ENCODE results near the gene DVL1. TPM values are rescaled to one million over a fixed set of nuclear protein-coding genes. Genes with fewer than 3 reads are reported as not detected.
A peak's percentile ranks its signal among the peaks of the same experiment; 100 is the strongest.

Gene DVL1
- total and polyA plus RNA-seq, 4 experiments from 2014 or later = 0.19 to 44.6 (median 22.8) TPM

- Histone ChIP-seq H3K27ac (ENCODE audit: low read depth, low read length) (no peak overlapping the region), H3K36me3 (ENCODE audit: insufficient read depth, low read length) (no peaks in the 10 kb centered on the region), H3K4me3 (ENCODE audit: low read length in 2 of 2) (no peak overlapping the region), H3K9me3 (ENCODE audit: control insufficient read depth in 1 of 2, low read length in 2 of 2) (no peaks in the 10 kb centered on the region), H3K4me1 (ENCODE audit: insufficient read depth, low read length) (peaks cover 14% of the 10 kb centered on the region), H3K27me3 (ENCODE audit: insufficient read depth, low read length) (no peaks in the 10 kb centered on the region)
- H3K4me3 Mint-ChIP-seq = no peak overlapping the region
- no peaks in the 10 kb centered on the region for H3K9me3 Mint-ChIP-seq
- H3K27me3 Mint-ChIP-seq = no peaks in the 10 kb centered on the region
- POLR2A ChIA-PET (ENCODE audit: partially characterized antibody) = interaction anchor here (1.3 kb wide), 1 partner anchor 29 kb away, joined by 5 read pairs; the partner anchor contains the start of gene AURKAIP1
- no peak overlapping the region for H3K27ac Mint-ChIP-seq
- intact Hi-C loops (cut with micrococcal nuclease) = no loop called here
- H3K36me3 Mint-ChIP-seq = peaks cover 4% of the 10 kb centered on the region in 2 donors
- CTCF ChIA-PET (ENCODE audit: partially characterized antibody) = no interaction called here
- no peak for DNase-seq
- peaks cover 4 to 24% (median 12%) of the 10 kb centered on the region in 4 donors for H3K4me1 Mint-ChIP-seq
Measured at GRCh38 chr1:1345860-1346500, 3.2 kb downstream of the DVL1 start.

- H3K4me3 Mint-ChIP-seq = no peak overlapping the region
- peaks cover 14% of the 10 kb centered on the region for H3K4me1 ChIP-seq (ENCODE audit: insufficient read depth, low read length)
- H3K36me3 ChIP-seq (ENCODE audit: insufficient read depth, low read length) = no peaks in the 10 kb centered on the region
- H3K4me1 Mint-ChIP-seq = peaks cover 4 to 28% (median 16%) of the 10 kb centered on the region in 4 donors
- ChIA-PET POLR2A (ENCODE audit: partially characterized antibody) (interaction anchor here (1.3 kb wide), 1 partner anchor 30 kb away, joined by 5 read pairs; the partner anchor contains the start of gene AURKAIP1), CTCF (ENCODE audit: partially characterized antibody) (no interaction called here)
- H3K27me3 ChIP-seq (ENCODE audit: insufficient read depth, low read length) = no peaks in the 10 kb centered on the region
- intact Hi-C loops (cut with micrococcal nuclease) = no loop called here
- H3K9me3 ChIP-seq (ENCODE audit: control insufficient read depth in 1 of 2, low read length in 2 of 2) = no peaks in the 10 kb centered on the region
- no peak overlapping the region for H3K4me3 ChIP-seq (ENCODE audit: low read length in 2 of 2)
- no peak overlapping the region for H3K27ac Mint-ChIP-seq
- no peaks in the 10 kb centered on the region for H3K27me3 Mint-ChIP-seq
- H3K9me3 Mint-ChIP-seq = no peaks in the 10 kb centered on the region
- peaks cover 6 to 10% of the 10 kb centered on the region in 2 donors for H3K36me3 Mint-ChIP-seq
- DNase-seq = no peak
- H3K27ac ChIP-seq (ENCODE audit: low read depth, low read length) = no peak overlapping the region
Measured at GRCh38 chr1:1345384-1345783, 3.8 kb downstream of the DVL1 start.

- Mint-ChIP-seq H3K27me3 (no peaks in the 10 kb centered on the region), H3K4me1 (peaks cover 4 to 28% (median 16%) of the 10 kb centered on the region in 4 donors), H3K4me3 (no peak overlapping the region), H3K9me3 (no peaks in the 10 kb centered on the region), H3K36me3 (peaks cover 7 to 10% of the 10 kb centered on the region in 2 donors), H3K27ac (peak overlapping the region in 2 of 7 donors; percentile 25 to 41)
- no peak for DNase-seq
- intact Hi-C loops (cut with micrococcal nuclease) = no loop called here
- no peak overlapping the region for H3K27ac ChIP-seq (ENCODE audit: low read depth, low read length)
- no peaks in the 10 kb centered on the region for H3K9me3 ChIP-seq (ENCODE audit: control insufficient read depth in 1 of 2, low read length in 2 of 2)
- no peaks in the 10 kb centered on the region for H3K36me3 ChIP-seq (ENCODE audit: insufficient read depth, low read length)
- ChIA-PET POLR2A (ENCODE audit: partially characterized antibody) (no interaction called here), CTCF (ENCODE audit: partially characterized antibody) (no interaction called here)
- no peak overlapping the region for H3K4me3 ChIP-seq (ENCODE audit: low read length in 2 of 2)
- H3K4me1 ChIP-seq (ENCODE audit: insufficient read depth, low read length) = peaks cover 14% of the 10 kb centered on the region
- no peaks in the 10 kb centered on the region for H3K27me3 ChIP-seq (ENCODE audit: insufficient read depth, low read length)
Measured at GRCh38 chr1:1344655-1345361, 4.4 kb downstream of the DVL1 start.

DNA sequence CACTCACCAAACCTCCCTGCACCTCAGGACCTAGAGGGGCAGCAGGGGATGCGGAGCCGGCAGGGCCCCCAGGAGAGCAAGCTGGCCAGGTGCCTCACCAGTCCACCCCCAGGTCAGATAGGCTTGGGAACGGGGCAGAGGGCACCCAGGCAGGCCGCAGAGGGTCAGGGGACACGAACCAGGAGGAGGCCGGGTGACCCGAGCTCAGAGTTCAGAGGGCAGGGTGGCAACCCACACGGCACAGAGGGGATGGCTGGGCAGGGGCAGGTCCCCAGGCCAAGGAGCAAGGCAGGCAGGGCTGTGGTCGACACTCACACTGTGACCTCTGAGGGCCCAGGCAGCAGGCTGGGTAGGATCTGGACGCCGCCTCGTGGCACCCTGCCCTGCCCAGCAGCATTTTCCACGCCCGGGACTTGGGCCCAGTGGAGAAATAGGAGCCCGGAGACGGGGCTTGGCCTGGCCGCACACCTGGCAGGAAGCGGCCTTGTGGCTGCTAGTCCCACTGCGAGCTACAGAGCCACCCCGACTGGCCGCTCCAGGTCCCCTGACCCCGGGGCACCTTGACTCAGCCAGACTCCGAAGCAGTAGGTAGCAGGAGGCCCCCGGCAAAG lies 5.3 kb downstream of the DVL1 start:
- no peaks in the 10 kb centered on the region for H3K36me3 ChIP-seq (ENCODE audit: insufficient read depth, low read length)
- H3K4me1 ChIP-seq (ENCODE audit: insufficient read depth, low read length) = peaks cover 14% of the 10 kb centered on the region
- no peak for DNase-seq
- peaks cover 9 to 10% of the 10 kb centered on the region in 2 donors for H3K36me3 Mint-ChIP-seq
- ChIA-PET CTCF (ENCODE audit: partially characterized antibody) (no interaction called here), POLR2A (ENCODE audit: partially characterized antibody) (no interaction called here)
- intact Hi-C loops (cut with micrococcal nuclease) = loop anchor here (1.0 kb wide), 1 partner anchor 18 kb away; no protein-coding TSS in a partner anchor
- peaks cover 4 to 28% (median 16%) of the 10 kb centered on the region in 4 donors for H3K4me1 Mint-ChIP-seq
- no peak overlapping the region for H3K27ac ChIP-seq (ENCODE audit: low read depth, low read length)
- H3K9me3 Mint-ChIP-seq = no peaks in the 10 kb centered on the region
- no peak overlapping the region for H3K4me3 ChIP-seq (ENCODE audit: low read length in 2 of 2)
- H3K27me3 Mint-ChIP-seq = no peaks in the 10 kb centered on the region
- H3K9me3 ChIP-seq (ENCODE audit: control insufficient read depth in 1 of 2, low read length in 2 of 2) = no peaks in the 10 kb centered on the region
- H3K27me3 ChIP-seq (ENCODE audit: insufficient read depth, low read length) = no peaks in the 10 kb centered on the region
- no peak overlapping the region for H3K4me3 Mint-ChIP-seq
- peak overlapping the region in 1 of 7 donors; percentile 44 for H3K27ac Mint-ChIP-seq

GRCh38 chr1:1342584-1343115 lies 6.6 kb downstream of the DVL1 start:
- CTCF ChIA-PET (ENCODE audit: partially characterized antibody) = no interaction called here
- H3K9me3 ChIP-seq (ENCODE audit: control insufficient read depth in 1 of 2, low read length in 2 of 2) = no peaks in the 10 kb centered on the region
- DNase-seq = peak in 1 of 5 donors; percentile 3
- Mint-ChIP-seq H3K4me1 (peaks cover 4 to 21% (median 14%) of the 10 kb centered on the region in 4 donors), H3K27ac (no peak overlapping the region), H3K4me3 (no peak overlapping the region), H3K9me3 (no peaks in the 10 kb centered on the region), H3K27me3 (no peaks in the 10 kb centered on the region), H3K36me3 (peaks cover 10 to 12% of the 10 kb centered on the region in 2 donors)
- peaks cover 7% of the 10 kb centered on the region for H3K4me1 ChIP-seq (ENCODE audit: insufficient read depth, low read length)
- no peaks in the 10 kb centered on the region for H3K36me3 ChIP-seq (ENCODE audit: insufficient read depth, low read length)
- H3K27ac ChIP-seq (ENCODE audit: low read depth, low read length) = no peak overlapping the region
- intact Hi-C loops (cut with micrococcal nuclease) = loop anchor here (1.0 kb wide), 1 partner anchor 16 kb away; no protein-coding TSS in a partner anchor
- POLR2A ChIA-PET (ENCODE audit: partially characterized antibody) = no interaction called here
- no peaks in the 10 kb centered on the region for H3K27me3 ChIP-seq (ENCODE audit: insufficient read depth, low read length)
- H3K4me3 ChIP-seq (ENCODE audit: low read length in 2 of 2) = no peak overlapping the region

DNA sequence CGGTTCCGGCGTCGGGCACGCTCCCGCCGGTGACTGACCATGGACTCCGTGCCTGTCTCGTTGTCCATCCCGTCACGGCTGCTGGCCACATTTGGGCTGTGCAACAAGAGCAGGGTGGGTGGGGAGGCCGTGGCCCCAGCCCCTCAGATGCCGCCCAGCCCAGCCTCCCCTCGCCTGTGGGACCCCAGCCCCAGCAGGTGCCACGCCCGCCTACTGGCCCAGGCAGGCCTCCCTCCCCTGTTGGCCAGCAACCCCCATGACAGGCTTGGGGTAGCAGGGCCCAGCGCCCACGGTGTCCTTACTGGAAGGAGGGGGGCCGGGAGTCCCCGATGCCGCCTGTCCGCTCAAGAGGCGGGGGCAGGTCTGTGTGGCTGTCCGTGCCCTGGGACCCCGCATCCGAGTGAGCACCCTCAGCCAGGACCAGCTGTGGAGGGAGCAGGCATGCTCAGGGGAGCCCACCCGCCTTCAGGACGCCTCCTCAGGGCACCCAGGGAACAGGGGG lies 7.1 kb downstream of the DVL1 start:
- Histone ChIP-seq H3K27ac (ENCODE audit: low read depth, low read length) (no peak overlapping the region), H3K4me1 (ENCODE audit: insufficient read depth, low read length) (peaks cover 1% of the 10 kb centered on the region), H3K27me3 (ENCODE audit: insufficient read depth, low read length) (no peaks in the 10 kb centered on the region), H3K4me3 (ENCODE audit: low read length in 2 of 2) (no peak overlapping the region), H3K36me3 (ENCODE audit: insufficient read depth, low read length) (no peaks in the 10 kb centered on the region), H3K9me3 (ENCODE audit: control insufficient read depth in 1 of 2, low read length in 2 of 2) (no peaks in the 10 kb centered on the region)
- peaks cover under 1 to 15% (median 11%) of the 10 kb centered on the region in 4 donors for H3K4me1 Mint-ChIP-seq
- no peak overlapping the region for H3K4me3 Mint-ChIP-seq
- no peaks in the 10 kb centered on the region for H3K27me3 Mint-ChIP-seq
- ChIA-PET POLR2A (ENCODE audit: partially characterized antibody) (no interaction called here), CTCF (ENCODE audit: partially characterized antibody) (no interaction called here)
- peaks cover 10 to 12% of the 10 kb centered on the region in 2 donors for H3K36me3 Mint-ChIP-seq
- no peaks in the 10 kb centered on the region for H3K9me3 Mint-ChIP-seq
- DNase-seq = peak in 1 of 5 donors; percentile 42
- intact Hi-C loops (cut with micrococcal nuclease) = no loop called here
- no peak overlapping the region for H3K27ac Mint-ChIP-seq

GRCh38 chr1:1341549-1342021 lies 7.6 kb downstream of the DVL1 start:
- Histone ChIP-seq H3K4me3 (ENCODE audit: low read length in 2 of 2) (no peak overlapping the region), H3K36me3 (ENCODE audit: insufficient read depth, low read length) (no peaks in the 10 kb centered on the region), H3K9me3 (ENCODE audit: control insufficient read depth in 1 of 2, low read length in 2 of 2) (no peaks in the 10 kb centered on the region), H3K27ac (ENCODE audit: low read depth, low read length) (no peak overlapping the region), H3K4me1 (ENCODE audit: insufficient read depth, low read length) (no peaks in the 10 kb centered on the region), H3K27me3 (ENCODE audit: insufficient read depth, low read length) (no peaks in the 10 kb centered on the region)
- DNase-seq = no peak
- intact Hi-C loops (cut with micrococcal nuclease) = no loop called here
- H3K9me3 Mint-ChIP-seq = no peaks in the 10 kb centered on the region
- H3K4me1 Mint-ChIP-seq = peaks cover 0 to 10% (median 7%) of the 10 kb centered on the region in 4 donors
- H3K4me3 Mint-ChIP-seq = no peak overlapping the region
- CTCF ChIA-PET (ENCODE audit: partially characterized antibody) = no interaction called here
- POLR2A ChIA-PET (ENCODE audit: partially characterized antibody) = no interaction called here
- H3K27ac Mint-ChIP-seq = no peak overlapping the region
- no peaks in the 10 kb centered on the region for H3K27me3 Mint-ChIP-seq
- H3K36me3 Mint-ChIP-seq = peaks cover 10 to 12% of the 10 kb centered on the region in 2 donors

Measured in CD4-positive, alpha-beta memory T cell (primary cell).